Ascending aorta (tissue), 2 donors: ENCODE measurements around the gene FCGR1A. TPM values are rescaled to one million over a fixed set of nuclear protein-coding genes. Genes with fewer than 3 reads are reported as not detected.
A peak's percentile ranks its signal among the peaks of the same experiment; 100 is the strongest.
"Not testable (repeated sequence)": the region's sequence is repeated elsewhere in the genome, so short reads cannot be mapped to it uniquely, and the experiment has no call there.

ENCODE experiments used
- DNase-seq, 2 donors: peaks; one replicate each; pipeline ENCODE4 v3.0.0-alpha.2; 2019; ENCODE audit warnings: low spot score in 2 of 2
- H3K27ac ChIP-seq, 2 donors: fragments of 200-600 bp; sonication (generic); one replicate each; pipeline ENCODE4 v1.5.1; 2016 to 2017; ENCODE audit warnings: mild to moderate bottlenecking in 1 of 2
- H3K27me3 ChIP-seq: fragments of 200-600 bp; sonication (generic); one replicate; pipeline ENCODE4 v1.5.1; 2017
- H3K36me3 ChIP-seq, 2 donors: fragments of 200-600 bp; sonication (generic); one replicate each; pipeline ENCODE4 v1.5.1; 2016
- H3K4me1 ChIP-seq, 2 donors: fragments of 200-600 bp; sonication (generic); one replicate each; pipeline ENCODE4 v1.5.1; 2016 to 2017; ENCODE audit warnings: mild to moderate bottlenecking in 1 of 2
- H3K4me3 ChIP-seq, 2 donors: fragments of 200-600 bp; sonication (generic); one replicate each; pipeline ENCODE4 v1.5.1; 2016 to 2017; ENCODE audit warnings: mild to moderate bottlenecking in 1 of 2
- H3K9me3 ChIP-seq, 2 donors: fragments of 200-600 bp; sonication (generic); one replicate each; pipeline ENCODE4 v1.5.1; 2016
- intact Hi-C: fragments of 100-400 bp; cut with DNase I; formaldehyde crosslinking; loops from one replicate; pipeline ENCODE4 v1.15.1; 2023
- total RNA-seq: library from RNA; depleted of rRNA; stranded (reverse); fragments of >200 nt; gene quantifications from one replicate; pipeline ENCODE4 v1.1.0, GENCODE V29; 2016

Gene FCGR1A
- total RNA-seq, 1 donor from 2014 or later: 28.0 TPM

DNA sequence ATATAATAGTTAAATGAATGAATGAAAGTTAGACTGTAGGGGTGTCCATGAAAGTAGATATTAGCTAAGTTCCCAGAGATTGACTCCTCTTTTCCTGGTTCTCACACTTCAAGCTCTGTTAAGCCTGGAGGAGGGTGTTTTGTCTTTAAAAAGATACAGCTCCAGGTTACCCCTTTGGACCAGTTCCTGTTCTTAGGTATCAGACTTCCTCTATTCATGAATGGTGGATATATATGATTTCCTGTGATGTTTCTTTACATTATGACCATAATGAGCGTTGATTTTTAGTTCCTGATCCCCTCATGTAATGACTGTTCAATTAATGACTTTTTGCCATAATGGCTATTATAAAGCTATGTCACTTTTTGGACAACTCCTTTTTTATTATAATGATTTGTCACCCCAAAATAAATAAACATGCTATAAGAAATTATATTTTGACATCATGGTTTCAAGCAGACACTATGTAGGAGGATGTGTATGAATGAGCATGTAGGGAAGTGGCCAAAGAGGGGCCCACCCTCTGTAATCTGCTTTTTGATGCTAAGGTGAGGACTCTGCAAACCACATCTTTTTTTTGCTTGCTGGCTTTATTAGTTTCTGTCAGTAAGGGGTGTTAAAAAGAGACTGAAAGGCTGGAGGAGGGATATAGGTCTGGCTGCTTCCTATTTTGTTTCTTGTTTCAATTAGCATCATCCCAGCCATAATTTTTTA is 18.2 kb upstream of the FCGR1A start:
- H3K4me1 ChIP-seq, H3K4me3 ChIP-seq, DNase-seq, H3K9me3 ChIP-seq, intact Hi-C loops, H3K27ac ChIP-seq, H3K27me3 ChIP-seq, H3K36me3 ChIP-seq: not testable (repeated sequence)

DNA sequence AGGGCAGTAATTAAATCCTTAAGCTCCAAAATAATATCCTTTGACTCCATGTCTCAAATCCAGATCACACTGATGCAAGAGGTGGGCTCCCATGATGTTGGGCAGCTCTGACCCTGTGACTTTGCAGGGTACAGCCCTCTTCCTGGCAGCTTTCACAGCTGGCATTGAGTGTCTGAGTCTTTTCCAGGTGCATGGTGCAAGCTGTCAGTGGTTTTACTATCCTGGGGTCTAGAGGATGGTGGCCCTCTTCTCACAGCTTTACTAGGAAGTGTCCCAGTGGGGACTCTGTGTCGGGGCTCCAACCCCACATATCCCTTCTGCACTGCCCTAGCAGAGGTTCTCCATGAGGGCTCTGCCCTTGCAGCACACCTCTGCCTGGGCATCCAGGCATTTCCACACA is 16.3 kb upstream of the FCGR1A start:
- H3K4me3 ChIP-seq, DNase-seq, H3K9me3 ChIP-seq, H3K27ac ChIP-seq, H3K36me3 ChIP-seq, H3K4me1 ChIP-seq, intact Hi-C loops, H3K27me3 ChIP-seq: not testable (repeated sequence)

DNA sequence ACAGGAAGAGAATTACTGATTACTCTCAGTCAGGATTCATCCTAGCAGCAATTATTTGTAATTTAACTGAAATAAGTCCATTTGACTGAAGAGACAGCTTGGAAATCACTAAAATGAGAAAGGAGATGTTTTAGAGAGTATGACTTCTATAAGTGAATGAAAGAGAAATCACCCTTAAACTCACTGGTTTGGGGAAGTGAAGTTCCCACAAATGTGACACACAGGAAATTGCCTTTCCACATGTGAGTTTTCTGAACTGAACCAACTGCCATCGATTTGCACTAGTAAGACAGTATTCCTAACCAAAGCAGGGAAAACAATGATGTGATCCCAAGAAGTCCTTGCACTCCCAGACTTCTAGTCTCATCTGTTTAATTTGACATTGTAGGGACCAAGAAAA is 13.3 kb upstream of the FCGR1A start:
- intact Hi-C loops, H3K4me1 ChIP-seq, H3K4me3 ChIP-seq, H3K27ac ChIP-seq, H3K36me3 ChIP-seq, DNase-seq, H3K9me3 ChIP-seq, H3K27me3 ChIP-seq: not testable (repeated sequence)

DNA sequence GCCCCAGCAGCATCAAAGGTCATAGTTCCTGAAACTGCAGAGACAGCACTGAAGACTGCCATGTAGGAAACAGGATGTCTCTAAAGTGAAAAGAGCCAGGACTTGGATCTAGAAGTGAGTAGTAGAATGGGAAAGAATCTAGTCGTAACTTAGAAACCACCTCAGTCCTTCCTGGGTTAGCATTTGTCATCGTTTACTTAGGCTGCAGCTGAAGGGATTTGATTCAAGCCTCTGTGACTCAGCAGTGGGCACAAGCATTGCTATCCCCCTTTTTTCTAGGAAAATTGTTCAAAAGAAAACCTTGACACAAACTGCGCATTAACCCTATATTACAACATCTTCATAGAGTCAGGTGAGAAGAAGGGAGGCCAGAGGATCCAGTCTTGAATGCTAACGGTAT is 11.8 kb upstream of the FCGR1A start:
- H3K36me3 ChIP-seq, H3K9me3 ChIP-seq, intact Hi-C loops: not testable (repeated sequence)

DNA sequence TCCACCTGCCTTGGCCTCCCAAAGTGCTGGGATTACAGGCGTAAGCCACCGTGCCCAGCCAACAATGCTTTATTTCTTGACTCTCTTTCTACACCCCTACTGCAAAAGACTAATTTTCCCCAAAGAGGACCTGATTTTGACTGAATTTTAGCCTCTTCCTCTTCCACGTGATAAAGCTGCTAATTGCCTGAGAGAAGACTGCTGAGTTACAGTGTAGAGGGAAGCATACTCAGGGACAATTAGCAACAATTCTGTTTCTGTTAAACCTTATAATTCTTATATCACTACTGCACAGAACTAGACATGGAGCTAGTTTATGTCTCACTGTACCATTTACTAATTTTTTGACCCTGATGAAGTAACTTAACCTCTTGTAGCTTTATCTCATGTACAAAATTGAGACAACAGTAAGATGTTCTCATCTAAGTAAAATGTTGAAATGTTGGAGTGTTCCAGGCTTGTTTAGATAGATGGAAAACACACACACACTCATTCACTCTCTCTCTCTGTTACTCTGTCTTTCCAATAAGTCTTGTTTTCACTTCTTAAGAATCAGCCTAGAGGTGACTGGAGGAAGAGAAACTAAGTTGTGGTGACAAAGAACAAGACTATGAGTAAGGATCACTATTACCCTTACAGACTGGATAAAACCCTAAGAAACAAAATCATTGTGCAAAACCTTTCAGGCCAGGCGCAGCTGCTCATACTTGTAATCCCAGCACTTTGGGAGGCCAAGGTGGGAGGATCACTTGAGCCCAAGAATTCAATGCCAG is 10.7 kb upstream of the FCGR1A start:
- DNase-seq, H3K27me3 ChIP-seq, H3K4me1 ChIP-seq, H3K36me3 ChIP-seq, H3K27ac ChIP-seq, intact Hi-C loops, H3K9me3 ChIP-seq, H3K4me3 ChIP-seq: not testable (repeated sequence)

More for the DNA sequence above, 11.8 kb upstream of the FCGR1A start:
- H3K27ac ChIP-seq, H3K4me1 ChIP-seq, DNase-seq, H3K4me3 ChIP-seq, H3K27me3 ChIP-seq: not testable (repeated sequence)

DNA sequence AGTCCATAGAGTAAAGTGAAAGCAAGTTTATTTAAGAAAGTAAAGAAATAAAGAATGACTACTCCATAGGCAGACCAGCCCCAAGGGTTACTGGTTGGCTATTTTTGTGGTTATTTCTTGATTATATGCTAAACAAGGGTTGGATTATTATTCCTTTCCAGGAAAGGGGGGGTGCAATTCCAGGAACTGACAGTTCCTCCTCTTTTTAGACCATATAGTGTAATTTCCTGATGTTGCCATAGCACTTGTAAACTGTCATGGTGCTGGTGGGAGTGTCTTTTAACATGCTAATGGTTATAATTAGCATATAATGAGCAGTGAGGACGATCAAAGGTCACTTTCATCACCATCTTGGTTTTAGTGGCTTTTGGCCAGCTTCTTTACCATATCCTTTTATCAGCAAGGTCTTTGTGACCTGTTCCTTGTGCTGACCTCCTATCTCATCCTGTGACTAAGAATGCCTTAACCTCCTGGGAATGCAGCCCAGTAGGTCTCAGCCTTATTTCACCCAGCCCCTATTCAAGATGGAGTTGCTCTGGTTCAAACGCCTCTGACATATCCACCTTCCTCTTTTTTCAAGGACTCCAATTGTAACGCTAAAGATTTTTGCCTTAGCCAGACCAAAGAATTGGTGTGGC is 6.9 kb upstream of the FCGR1A start:
- intact Hi-C loops, H3K27me3 ChIP-seq, H3K9me3 ChIP-seq, H3K4me1 ChIP-seq, DNase-seq, H3K27ac ChIP-seq, H3K4me3 ChIP-seq, H3K36me3 ChIP-seq: not testable (repeated sequence)

DNA sequence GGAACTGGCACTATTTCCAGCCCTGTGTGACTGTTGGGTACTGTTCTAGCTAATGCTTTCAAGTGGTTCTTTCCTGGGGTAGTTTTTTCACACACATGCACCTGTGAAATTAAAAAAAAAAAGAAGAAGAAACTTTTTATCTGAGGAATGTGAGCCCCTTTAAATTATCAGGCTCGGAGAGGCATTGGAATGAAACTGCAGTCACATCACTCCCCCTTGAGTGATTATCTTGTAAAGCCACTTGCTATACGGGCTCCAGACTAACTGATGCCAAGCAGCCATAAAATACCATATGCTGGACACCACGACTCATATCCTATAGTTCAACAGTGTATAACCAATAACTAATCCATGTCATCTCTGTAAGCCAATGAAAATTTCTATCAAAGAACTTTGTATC is 5.4 kb upstream of the FCGR1A start:
- H3K4me3 ChIP-seq, H3K27ac ChIP-seq, DNase-seq, H3K27me3 ChIP-seq, H3K9me3 ChIP-seq, H3K36me3 ChIP-seq, intact Hi-C loops, H3K4me1 ChIP-seq: not testable (repeated sequence)

DNA sequence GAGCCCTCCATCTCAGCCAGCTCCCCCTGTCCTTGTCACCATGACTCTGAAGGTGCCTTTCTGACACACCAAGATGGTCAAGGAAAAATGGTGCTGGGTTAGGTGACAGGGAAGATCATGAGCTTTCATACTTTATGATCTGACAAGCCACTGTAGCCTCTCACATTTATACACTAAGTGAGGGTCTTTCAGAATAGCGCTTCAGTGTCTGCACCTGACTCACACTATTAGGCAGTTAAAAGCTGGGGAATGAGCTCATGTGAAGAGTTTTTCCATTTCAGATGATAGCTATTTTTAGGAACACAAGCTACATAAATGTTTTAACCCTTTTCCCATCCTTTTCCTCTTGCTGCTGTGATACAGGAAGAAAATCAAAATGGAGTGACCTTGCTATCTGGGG is 4.2 kb upstream of the FCGR1A start:
- H3K27ac ChIP-seq, intact Hi-C loops, H3K36me3 ChIP-seq: not testable (repeated sequence)

DNA sequence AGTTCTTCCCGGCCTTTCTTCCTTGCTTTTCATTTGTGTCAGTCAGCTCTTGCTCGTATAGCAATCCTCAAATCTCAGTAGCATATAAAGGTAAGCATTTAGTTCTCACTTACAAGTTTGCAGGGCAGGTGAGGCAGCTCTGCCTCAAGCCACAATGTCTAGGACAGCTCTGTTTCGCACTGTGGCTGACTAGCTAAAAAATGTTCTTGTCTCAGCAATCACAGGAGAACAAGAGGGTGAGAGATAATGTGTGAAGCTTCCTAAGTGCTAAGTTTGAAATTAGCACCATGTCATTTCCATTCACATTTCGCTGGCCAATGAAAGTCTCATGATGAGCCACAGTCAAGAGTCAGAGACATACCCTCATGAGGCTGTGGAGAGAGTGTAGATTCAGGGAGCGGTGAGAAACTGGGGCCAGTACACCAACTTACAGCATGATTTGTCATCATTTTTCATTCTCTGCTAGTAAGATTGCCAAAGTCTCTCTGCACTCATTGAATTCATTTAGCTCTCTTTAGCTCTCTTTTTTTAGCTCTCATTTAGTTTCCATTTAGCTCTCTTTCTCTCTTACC is 995 bp upstream of the FCGR1A start:
- DNase-seq, H3K4me1 ChIP-seq, intact Hi-C loops, H3K9me3 ChIP-seq, H3K4me3 ChIP-seq, H3K36me3 ChIP-seq, H3K27me3 ChIP-seq, H3K27ac ChIP-seq: not testable (repeated sequence)

More for the DNA sequence above, 4.2 kb upstream of the FCGR1A start:
- H3K27me3 ChIP-seq, H3K4me3 ChIP-seq, DNase-seq, H3K4me1 ChIP-seq, H3K9me3 ChIP-seq: not testable (repeated sequence)

DNA sequence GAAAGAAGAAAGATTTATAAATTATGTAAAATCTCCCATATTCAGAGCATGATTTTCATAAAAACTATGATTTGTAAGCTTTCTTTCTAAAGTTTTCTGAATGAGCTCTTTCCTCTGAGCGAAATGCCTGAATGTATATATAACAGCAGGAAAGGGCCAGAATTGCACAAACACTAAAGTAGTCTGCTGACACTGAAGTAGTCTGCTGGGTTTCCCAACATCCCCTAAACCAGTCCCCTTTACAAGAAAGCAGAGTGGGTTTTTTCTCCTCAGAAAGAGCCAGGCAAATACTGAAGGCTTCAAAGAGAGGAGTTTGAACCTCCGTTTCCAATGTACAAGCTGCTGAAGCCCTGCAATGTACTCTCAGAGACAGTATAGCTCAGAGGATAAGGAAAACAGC is 795 bp downstream of the FCGR1A start:
- H3K27me3 ChIP-seq, H3K27ac ChIP-seq, DNase-seq, intact Hi-C loops, H3K9me3 ChIP-seq, H3K4me1 ChIP-seq, H3K4me3 ChIP-seq, H3K36me3 ChIP-seq: not testable (repeated sequence)

DNA sequence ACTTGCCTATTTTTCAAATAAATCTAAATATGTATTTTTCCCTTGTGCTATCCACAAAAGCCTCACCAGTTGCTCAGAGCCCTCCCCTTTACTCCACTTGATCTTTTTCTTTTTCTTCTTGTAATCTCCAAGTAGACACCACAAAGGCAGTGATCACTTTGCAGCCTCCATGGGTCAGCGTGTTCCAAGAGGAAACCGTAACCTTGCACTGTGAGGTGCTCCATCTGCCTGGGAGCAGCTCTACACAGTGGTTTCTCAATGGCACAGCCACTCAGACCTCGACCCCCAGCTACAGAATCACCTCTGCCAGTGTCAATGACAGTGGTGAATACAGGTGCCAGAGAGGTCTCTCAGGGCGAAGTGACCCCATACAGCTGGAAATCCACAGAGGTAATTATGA is 1.4 kb downstream of the FCGR1A start:
- intact Hi-C loops, H3K9me3 ChIP-seq: not testable (repeated sequence)

DNA sequence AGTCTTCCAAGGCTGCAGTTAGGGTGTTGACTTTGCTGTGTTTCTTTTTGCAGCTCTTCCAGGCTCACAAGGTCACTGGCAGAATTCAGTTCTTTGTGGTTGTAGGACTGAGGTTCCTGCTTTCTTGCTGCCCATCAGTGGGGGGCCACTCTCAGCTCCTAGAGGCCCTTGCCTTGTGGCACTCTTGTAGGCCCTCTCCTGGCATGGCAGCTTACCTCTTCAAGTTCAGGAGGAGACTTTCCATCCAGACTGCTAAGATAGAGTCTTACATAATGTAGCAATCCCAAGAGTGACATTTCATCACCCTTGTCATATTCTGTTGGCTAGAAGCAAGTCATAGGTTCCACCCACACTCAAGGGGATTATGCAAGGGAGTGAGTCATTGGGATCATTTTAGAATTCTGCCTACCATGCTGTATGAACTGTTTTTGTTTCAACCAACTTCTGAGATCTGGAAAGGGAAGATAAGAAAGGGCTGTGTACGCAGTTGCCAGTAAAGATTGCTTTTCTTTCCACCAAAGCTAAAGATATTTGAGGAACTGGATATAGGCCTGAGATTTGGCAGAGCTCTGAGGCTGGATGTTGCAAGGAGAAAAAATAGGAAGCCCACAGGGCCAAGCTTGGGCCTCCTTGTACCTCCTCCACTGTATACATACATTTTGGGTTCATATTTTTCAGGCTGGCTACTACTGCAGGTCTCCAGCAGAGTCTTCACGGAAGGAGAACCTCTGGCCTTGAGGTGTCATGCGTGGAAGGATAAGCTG is 5.4 kb downstream of the FCGR1A start:
- H3K27ac ChIP-seq: peak overlapping the region; percentile 40 to 45
- H3K9me3 ChIP-seq, H3K27me3 ChIP-seq, intact Hi-C loops, H3K4me3 ChIP-seq, H3K36me3 ChIP-seq, H3K4me1 ChIP-seq: not testable (repeated sequence)
- peak in 1 of 2 donors; percentile 69 for DNase-seq

More for the DNA sequence above, 1.4 kb downstream of the FCGR1A start:
- H3K36me3 ChIP-seq, H3K4me1 ChIP-seq, H3K27ac ChIP-seq, DNase-seq, H3K27me3 ChIP-seq, H3K4me3 ChIP-seq: not testable (repeated sequence)
